GM19099 (cell line): ENCODE data around the gene AUTS2.

ENCODE experiments used
- POLR2A ChIP-seq: IDR thresholded peaks from 3 replicates; pipeline ENCODE4 v1.6.1; 2011; ENCODE audit warnings: low read depth; ENCODE audit not compliant: insufficient read length; ENCODE audit errors: extremely low read depth

Gene AUTS2

DNA sequence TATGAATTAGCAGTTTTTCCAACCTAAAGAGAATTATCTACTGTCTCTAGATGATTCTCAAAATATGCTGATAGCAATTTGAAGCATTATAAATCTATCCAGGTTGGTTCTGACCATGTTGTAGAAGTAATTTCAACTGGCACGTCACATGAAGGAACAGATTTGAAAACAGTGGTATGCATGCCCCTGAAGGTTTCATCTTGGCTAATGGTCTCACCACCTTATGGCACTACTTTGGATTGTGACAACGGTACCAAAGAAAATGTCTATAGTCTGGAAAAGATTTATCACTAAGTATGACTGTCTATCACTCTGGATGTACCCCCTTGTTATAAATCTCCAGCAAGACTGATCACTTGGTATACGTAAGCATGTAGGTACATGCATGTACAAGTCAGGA is 810.6 kb downstream of the AUTS2 start:
- TF ChIP-seq POLR2A: no peak

DNA sequence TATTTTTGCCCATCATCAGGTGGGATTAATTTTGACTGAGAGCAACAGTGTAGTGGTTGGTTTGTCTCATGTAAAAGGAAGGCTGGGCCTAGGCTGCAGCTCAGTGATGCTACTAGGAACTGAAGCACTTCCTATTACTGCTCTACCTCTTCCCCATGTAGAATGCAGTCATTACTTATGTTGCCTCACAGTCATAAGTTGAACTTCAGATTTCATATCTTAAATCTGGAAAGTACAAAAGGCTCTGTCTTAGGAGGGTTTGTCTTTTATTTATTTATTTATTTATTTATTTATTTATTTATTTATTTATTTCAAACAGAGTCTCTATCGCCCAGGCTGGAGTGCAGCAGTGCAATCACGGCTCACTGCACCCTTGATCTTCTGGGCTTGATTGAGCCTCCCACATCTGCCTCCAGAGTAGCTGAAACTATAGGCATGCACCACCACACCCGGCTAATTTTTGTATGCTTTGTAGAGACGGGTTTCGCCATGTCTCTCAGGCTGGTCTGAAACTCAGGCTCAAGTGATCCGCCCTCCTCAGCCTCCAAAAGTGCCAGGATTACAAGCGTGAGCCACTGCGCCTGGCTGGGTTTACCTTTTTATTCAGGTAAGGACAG is 812.0 kb downstream of the AUTS2 start:
- TF ChIP-seq POLR2A: no peak

DNA sequence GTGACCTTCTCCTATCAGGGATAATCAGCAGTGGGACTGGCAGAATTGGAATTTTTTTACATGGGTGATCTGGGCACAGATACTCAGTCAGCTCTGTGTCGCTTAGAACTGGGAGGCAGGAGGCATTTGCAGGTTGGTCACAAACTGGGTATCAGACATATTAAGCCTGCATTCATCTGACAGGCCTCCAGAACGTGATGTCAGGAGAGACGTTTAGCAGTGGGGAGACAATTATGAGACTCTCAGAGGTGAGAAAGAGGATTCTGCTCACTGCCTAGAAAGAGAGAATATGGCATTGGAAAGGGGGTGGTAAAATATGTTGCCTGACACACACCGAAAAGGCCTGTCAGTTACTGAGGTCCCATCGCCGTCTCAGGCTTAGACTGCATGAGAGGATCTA is 816.1 kb downstream of the AUTS2 start:
- no peak for TF ChIP-seq POLR2A

DNA sequence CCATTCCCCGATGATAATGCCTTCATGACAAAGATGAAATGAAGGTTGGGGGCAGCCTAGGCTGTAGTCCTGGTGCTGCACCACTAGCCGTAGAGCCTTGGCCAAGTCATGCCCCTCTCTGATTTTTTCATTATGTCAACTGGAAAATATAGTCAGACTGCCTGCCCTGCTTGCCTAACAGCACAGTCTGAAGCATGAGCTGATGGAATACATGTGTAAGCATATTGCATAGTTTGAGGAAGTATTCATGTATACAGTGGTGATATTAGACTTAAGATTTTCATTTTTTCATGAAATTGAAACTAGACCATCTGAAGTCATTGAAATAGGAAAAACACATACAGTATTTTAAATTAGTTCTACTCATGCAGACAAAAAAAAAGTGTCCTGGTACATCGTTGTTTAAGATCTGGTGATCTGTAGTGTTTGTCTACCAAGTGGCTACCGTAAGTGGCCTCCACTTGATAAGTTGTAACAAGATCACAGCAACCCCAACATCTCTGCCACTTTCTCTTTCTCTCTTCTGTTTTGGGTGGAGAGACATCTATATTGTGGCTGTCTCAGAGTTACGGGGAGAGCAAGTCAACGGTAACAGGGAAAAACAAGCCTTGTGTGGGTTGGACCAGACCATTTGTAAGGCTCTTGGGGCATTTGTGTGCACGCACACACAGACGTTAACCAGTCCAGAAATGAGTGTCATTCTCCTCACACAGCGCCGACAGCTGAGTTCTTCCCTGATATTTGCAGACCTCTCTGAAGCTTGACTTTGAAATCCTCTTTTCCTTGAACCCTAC is 817.1 kb downstream of the AUTS2 start:
- no peak for TF ChIP-seq POLR2A

DNA sequence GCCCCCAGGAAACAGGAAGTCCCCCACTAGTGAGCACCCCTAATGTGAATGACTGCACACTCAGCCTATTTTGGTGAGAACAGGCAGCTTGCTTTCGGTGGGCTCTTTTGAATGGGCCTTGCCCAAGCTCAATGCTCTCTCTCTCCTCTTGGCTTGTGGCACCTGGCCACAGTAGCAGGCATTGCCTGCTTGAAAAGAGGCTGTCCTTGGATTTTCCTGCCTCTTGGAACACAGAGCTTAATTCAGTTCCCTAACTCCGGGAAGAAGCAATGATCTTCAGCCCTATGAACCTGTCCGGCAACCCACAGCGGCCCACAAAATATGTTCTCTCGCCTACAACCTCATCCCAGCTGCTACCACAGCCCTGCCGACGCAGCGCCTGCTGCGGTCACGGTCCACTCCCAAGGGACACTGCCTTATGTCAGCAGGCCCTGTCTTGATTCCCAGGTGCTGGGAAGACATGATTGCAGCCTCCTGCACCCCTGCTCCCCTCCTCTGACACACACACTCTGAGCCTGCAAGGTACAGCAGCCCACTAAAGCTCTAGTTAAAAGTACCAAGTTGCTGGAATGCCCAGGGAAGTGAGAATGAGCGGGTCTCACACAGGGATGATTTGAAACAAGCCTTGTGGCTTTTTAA is 818.2 kb downstream of the AUTS2 start:
- TF ChIP-seq POLR2A: no peak

DNA sequence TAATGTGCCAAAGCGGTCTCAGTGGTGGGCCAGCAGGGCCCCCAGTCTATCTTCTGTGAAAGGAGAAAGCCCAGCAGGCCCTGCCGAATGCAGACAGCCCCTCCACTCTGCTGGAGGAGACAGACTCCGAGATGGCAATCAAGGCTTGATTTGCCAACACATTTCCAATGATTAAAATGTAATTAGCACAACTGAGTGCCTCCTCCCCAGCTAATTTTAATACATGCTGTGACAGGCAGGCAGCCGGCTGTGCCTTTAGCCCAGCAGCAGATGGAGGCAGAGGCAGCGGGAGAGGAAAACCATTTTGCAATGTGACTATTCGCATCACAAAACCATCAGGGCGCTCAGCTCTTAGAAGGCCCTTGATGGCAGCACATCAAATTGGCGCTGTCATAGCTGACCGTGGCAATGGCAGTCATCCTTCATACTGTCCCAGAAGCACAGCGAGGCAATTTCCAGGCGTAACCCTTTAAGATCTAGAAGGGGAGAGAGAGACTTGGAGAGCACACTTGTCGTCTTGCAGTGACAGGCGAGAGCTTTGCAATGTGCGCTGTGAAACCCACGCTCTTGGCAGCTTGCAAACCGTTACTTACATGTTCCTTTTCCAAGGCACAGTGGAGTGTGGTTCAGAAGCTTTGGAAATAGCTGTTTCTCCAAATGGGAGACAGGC is 818.8 kb downstream of the AUTS2 start:
- TF ChIP-seq POLR2A: no peak

DNA sequence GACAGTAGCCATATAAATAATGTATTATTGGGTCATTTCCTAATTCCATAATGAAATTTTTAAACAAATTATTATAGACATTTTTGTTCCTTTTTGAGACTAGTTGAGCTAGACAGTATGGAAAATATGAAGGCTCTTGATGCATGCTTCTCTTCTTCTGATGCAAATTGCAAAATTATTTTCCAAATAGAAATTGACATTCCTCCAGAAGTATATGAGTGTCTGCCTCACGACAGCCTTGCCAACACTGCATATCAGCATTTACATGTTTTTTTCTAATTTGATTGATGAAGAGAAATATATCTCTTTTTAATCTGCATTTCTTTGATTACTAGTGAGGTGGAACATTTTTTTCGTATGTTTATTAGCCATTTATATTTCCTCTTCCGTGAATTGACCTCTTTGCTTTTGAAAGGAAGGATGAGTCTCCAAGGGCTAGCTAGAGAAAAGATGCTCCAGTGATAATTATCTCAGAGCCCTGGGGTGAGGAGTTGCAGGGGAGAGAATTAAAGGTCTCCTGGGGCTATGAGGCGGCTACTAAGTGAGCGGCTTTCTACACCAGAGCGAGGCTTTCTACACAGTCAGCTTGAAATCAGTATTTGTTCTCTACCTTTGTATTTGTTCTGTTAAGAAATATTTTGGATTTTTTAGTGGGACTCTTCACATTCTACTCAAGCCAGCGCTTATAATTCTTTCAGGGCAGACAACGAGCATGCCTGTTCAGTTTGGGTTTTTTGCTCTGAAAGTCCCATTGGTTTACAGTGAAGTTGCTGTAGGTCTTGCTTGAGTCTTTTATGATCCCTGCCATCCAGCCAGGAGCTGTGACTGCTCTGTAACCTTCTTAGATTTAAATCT is 821.5 kb downstream of the AUTS2 start:
- TF ChIP-seq POLR2A: no peak

DNA sequence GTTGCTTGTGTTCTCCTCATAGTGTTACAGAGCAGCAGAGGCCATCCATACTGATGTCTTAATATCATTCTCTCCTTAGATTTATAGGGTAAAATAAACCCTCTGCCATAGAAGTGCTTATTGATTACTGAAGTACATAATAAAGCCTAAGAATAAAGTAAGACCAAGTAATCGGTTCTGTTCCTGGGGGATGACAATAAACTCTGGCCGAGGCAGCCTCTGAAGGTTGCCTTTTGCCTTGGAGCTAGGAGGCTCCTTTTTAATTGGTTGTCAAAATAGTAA is 822.0 kb downstream of the AUTS2 start:
- TF ChIP-seq POLR2A: no peak

DNA sequence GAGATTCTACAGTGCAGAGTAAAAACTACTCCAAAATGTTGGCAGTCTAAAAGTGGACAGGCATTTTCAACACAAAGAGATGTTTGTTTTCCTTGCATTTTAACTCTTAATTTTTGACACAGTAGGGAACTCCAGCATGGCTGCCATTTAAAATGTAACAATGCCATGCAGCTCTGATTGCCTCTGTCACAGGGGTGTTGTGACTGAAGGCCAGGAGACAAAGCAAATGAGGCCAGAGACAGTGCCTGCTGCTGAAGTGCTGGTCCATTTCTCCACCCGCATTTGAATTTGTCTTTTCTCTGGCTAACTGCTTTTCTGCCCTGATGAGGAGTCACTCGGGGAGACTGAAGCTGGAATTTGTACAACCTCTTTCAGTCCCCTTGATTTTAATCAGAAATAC is 823.0 kb downstream of the AUTS2 start:
- TF ChIP-seq POLR2A: no peak

DNA sequence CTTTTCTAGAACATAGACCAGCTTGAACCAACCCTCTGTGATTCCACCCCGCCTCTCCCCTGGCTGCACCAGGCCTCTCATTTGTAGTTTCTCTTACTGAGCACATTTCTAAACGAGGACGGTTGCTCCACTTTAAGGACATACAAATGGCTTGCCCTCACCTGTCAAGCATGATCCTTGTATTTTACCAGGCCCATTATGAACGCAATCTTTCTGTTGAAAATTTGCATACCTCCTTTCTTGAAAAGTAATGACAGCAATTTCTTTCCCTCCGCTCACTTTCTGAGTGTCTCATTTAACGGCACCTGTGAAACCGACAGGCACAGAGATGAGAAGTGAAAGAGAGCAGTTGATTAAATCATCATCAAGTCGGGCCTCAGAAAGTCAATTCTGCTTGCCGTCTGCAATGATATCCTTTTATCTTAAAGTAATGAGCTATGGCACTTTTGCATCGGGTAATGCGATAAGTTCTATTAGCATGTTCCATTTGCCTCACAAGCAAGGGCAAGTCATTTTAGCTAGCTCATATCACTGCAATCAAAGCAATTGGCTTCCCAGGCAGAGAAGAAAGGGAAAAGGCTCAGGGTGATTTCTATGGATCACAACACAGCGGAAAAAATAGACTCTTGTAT is 828.1 kb downstream of the AUTS2 start:
- no peak for TF ChIP-seq POLR2A

DNA sequence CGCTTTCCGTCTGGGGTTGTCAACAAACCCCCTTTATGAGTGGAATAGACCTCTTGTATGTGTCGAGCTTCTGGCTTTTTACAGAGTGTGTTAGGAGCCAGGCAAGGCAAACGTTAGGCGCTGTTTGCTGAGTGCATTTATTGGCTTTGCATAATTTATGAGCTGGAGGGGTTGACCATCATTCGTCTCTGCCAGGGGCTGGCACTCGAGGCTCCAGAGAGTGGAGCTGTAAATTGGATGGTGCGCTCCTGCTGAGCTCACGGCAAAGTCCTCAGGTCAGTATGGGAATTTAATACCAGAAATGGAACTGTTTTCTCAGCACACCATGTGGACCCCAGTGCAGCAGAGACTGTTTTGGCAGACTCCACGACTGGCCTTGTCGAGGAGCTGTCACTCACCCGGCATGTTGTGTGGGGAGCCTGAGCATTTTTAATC is 834.3 kb downstream of the AUTS2 start:
- no peak for TF ChIP-seq POLR2A

DNA sequence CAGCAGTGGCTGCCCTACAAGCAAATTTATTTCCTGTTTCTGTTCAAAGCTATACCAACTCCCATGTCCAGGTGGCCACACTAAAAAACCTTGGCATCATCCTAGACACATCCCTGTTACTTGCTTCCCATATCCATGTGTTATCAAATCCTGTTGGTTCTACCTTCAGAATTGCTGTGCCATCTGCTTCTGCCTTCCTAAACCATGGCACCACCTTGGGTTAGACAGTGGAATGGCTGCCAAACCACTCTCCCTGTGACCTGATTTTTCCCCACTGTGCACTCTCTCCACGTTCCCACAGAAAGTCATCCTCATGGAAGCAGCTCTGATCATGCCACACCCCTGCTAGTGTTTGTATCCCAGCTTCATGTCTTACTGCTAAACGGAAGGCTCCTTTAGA is 836.1 kb downstream of the AUTS2 start:
- no peak for TF ChIP-seq POLR2A

DNA sequence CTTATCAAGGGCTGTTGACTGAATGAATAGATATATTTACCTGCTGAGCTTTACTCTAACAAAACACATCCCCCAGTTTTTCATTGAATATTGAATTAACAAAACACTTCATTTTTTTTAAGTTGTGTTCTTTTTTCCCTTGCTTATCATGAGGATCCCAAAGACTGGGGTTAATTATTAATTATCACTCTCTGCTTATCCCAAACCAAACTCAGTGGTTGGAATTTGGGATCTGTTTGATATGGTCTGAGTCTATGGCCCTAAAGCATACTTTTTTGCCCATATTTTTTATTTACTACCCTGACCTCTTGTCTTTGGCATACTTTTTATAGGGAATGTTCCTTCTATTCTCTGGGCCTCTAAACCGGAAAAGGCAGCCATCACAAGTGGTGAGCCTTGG is 836.5 kb downstream of the AUTS2 start:
- no peak for TF ChIP-seq POLR2A

DNA sequence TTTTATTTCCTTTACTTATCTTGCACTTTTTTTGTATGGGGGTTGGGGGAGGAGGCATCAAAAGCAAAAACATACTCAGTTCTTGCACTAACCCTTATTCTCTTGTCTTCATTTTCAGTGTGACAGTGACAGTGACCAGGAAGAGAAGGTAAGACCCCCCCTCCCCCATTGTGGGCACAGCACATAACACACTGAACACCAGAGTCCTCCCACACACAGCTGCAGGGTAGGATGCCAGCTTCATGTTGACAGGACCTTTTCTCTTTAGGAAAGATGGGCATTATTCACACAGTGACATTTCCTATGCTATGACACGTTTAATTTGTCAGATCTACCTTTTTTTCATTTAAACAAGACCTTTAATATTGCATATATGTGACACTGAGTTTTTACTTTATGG is 837.4 kb downstream of the AUTS2 start:
- TF ChIP-seq POLR2A: no peak

DNA sequence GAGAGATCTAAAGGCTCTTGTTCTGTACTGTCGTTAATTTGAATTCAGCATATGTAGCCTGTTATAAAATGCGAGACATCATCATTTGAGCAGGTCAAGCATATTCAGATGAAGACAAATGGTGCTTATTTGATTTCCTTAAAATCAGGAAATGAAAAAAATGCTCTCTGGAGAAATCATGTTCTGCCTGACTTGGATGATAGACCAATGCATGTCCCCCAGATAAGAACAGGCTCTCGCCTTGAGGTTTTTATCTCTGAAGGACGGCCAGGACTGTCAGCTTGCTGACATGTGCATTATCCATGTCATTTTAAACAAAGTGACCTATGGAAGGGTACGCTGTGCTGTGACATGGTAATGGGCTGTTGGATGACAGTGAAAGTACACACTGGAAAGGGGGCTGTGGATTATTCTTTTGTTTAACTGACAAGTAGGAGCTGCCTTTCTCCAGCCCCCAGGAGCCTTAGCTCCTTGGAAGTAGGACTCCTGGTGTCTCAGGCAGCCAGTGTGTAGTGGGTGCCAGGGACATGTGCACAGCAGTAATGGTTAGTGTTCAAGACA is 838.6 kb downstream of the AUTS2 start:
- TF ChIP-seq POLR2A: no peak

DNA sequence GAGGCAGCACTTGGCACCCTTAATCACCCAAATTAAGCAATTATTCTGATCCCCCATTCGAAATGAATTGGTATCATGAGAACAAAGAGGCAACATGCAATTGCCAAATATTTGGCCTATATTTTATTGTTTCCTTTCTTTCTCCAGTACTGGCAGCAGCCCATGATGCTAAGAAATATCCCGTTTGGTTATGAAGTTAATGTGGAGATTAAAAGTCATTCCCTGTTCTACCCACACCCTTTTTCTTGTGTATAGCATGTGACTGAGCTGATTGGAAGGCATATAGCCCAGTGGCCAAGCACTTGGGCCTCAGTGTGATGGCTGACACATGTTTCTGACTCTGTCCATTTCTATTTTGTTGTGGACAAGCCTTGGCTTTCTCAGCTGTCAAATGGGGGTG is 841.4 kb downstream of the AUTS2 start:
- no peak for TF ChIP-seq POLR2A
